ELF-1 (cell line): ENCODE data around the gene DPP3.
"Not testable (repeated sequence)": the region's sequence is repeated elsewhere in the genome, so short reads cannot be mapped to it uniquely, and the experiment has no call there.

Experiments used
- DNase-seq: peaks from one replicate; pipeline ENCODE4 v3.0.0-alpha.2; 2016; ENCODE audit warnings: low read depth, low spot score

Gene DPP3

DNA sequence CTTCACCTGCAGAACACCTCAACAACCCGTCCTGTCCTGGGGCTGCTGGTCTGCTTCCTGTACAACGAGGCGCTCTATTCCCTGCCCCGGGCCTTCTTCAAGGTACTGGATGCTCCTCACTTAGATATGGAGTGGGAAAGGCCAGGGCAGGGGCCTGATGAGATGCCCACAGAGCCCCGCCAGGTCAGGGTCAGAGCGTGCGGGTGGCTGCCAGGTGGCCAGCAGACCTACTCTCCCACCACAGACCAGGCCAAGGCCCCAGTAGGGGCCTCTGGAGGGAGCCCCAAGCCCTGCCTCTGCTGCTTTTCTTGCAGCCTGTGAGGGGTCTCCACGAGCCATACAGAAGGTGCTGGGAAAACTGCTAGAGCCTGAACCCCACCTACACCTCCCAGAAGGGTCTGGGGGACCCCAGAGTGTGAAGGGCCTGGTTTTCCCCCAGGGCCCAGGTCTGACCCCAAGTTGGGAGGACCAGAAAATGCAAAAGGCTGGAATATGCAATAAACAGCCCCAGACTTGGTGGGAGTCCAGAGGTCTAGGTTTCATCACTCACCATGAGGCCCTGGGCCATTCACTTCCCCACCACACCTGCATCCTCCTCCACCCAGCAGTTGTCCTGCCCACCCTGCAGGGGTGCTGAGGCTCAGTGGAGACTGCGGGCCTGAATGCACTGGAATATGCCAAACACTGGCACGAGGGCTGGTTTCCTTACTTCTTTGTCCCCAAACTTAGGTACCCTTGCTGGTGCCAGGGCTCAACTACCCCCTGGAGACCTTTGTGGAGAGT is 50.9 kb downstream of the DPP3 start:
- no peak for DNase-seq

DNA sequence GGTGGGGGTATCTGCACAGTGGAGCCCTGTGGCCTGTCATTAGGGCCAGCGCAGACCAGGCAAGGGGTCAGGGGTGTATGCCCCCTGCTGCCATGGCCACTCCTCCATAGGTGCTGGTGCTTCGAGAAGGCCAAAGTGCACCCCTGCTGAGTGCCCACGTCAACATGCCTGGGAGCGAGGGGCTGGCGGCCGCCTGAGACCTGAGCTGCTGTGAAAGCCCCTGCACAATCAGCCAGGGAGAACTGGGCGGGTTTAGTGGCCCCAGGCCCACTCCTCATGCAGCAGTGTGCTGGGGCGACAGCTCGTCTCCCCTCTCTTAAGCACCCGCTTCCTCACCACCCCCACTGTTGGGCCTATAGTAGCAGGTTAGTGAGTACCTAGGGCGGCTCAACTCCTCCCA is 51.6 kb downstream of the DPP3 start:
- DNase-seq: no peak

DNA sequence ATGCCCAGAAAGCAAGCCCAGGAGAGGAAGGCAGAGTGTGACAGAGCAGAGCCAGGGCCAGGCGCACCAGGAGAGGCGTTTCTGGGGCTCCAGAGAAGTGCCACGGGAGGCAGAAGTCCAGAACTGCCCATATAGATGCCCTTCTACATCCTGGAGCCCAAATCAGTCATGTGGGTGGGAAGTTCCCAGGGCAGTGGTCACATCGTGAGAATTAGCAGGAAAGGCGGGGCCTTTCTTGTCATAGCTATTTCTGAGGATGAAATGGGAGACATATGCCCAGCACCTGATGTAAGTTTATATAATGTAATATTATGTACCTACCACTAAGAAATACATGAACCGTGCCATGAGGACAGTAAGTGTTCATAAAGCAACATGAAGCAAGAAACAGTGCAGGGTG is 52.5 kb downstream of the DPP3 start:
- DNase-seq: no peak

DNA sequence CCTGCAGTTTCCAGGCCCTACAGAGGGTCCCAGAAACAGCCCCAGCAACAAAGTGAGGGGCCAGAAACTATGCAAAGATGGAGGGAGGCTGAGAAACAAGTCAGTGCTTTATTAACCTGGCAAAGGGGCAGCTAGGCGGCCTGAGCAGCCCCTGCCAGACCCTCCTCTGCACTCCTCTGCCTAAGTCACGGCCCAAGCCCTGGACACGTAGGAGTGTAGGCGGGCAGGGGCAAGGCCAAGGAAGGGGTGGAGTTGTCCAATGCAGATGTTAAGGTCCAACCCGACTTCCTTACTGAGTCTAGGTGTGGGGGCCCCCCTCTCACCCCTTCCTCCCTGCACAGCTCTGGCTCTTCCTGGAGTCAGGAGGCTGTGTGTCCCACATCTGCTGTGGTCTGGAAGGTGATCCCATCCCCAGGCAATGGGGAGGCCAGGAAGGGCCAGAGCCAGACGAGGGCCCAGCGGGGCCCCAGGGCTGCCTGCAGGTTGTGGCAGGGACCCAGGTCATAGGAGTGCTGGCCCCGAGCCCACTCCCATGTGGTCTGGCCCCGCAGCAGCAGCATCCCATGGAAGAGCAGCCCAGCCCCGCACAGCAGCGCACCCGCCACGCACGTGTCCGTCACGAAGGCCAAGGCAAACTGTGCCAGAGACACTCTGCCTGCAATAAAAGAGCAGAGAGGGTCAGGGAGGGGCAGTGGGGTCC is 59.1 kb downstream of the DPP3 start:
- no peak for DNase-seq

DNA sequence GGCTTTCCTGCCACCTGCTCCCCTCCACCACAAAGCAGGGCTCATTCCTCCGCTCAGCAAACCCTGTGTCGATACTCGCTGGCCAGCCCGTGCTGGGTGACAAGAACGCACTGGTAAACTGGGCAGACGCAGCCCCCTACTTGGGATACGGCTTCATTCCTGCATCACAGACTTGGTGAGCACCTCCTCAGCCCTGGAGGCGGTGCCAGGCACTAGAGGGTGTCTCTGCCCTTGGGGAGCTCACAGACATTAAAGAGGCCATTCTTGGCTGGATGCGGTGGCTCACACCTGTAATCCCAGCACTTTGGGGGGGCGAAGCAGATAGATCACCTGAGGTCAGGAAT is 59.6 kb downstream of the DPP3 start:
- no peak for DNase-seq

DNA sequence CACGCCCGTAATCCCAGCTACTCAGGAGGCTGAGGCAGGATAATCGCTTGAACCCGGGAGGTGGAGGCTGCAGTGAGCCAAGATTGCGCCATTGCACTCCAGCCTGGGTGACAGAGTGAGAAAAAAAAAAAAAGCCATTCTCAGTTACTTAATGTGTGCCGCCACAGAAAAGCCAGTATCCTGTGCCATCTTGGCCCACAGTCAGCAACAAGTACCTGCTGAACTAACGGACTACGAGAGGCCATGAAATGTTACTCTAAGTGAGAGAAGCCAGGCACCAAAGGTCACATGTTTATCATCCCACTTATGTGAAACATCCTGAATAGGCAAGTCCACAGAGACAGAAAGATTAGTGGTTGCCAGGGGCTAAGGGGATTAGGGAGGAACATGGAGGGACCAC is 60.4 kb downstream of the DPP3 start:
- not testable (repeated sequence) for DNase-seq

DNA sequence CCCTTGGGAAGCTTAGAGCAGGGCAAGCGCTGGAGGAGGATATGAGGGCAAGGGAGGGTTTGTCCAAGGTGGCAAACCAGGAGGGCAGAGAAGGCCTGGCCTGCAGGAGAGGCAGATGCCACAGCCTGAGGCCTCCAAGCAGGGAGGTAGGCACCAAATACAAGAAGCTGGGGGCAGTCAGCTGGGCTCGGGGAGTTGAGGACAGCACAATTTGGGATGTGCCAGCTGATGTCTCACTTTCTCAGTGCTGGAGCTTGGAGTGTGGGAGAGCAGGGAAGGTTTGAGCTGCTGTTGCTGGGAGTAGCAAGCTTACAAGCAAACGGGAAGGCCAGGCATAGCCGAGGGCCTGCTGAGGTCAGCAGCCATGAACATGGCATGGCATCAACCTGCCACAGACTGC is 61.7 kb downstream of the DPP3 start:
- DNase-seq: no peak

DNA sequence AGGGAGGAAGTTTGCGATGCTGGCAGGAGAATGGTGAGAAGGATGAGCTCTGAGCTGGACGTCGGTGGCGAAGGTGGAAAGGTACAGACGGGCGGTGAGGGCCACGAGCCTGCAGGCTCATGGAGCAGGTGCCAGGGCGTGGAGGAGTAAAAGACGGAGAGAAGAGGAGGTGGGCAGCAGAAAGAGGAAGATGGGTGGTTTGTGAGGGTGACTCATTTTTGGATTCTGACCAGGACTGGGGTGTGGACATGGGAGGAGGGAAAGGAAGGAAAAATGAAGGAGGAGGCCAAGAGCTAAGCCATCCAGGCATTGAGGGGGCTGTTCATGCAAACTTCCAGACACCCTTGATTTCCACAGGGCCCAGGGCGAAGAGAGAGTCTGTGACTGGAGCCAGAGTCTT is 62.1 kb downstream of the DPP3 start:
- DNase-seq: no peak

DNA sequence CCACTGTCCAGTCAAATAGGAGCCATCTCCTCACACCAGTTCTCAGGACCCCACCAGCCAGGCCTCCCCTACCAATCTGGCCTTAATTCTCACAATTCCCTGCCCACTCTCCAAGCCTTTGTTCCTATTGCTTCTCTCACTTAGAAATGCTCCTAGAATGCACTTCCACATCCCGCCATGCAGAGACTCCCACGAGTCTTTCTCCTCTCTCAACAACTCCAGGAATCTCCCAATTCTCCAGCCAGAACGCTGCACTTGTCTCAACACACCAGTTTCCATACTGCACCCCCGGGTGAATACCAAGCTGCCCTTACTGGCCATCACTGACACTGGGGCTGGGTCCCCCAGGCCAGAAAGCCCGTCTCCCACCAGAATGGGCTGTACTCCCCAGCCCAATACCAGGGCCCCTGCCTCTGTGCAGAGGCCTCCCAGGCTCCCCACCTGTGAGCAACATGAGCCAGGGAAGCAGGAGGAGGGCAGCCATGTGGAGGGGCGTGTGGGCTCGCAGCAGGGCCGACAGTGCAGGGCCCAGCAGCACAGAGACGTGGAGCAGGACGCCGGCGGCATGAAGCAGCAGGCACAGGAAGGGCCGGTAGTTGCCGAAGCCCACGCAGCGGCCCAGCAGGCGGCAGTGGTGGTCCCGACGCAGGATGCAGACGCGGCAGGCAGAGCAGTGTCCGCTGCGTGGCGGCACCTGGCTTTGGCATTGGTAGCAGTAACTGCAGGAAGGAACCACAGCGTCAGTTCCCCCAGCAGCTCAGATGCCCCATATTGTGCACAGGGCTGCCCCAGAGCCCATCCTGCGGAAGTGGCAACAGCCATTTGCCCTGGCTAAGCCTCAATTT is 63.3 kb downstream of the DPP3 start:
- DNase-seq: peak; percentile 81

DNA sequence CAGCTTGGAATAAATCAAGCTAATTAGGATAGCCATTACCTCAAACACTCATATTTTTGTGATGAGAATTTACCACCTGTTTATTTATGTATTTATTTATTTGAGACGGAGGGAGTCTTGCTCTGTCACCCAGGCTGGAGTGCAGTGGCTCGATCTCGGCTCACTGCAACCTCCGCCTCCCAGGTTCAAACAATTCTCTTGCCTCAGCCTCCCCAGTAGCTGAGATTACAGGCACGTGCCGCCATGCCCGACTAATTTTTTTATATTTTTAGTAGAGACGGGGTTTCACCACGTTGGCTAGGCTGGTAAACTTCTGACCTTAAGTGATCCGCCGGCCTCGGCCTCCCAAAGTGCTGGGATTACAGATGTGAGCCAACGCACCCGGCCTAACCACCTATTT is 64.7 kb downstream of the DPP3 start:
- not testable (repeated sequence) for DNase-seq

DNA sequence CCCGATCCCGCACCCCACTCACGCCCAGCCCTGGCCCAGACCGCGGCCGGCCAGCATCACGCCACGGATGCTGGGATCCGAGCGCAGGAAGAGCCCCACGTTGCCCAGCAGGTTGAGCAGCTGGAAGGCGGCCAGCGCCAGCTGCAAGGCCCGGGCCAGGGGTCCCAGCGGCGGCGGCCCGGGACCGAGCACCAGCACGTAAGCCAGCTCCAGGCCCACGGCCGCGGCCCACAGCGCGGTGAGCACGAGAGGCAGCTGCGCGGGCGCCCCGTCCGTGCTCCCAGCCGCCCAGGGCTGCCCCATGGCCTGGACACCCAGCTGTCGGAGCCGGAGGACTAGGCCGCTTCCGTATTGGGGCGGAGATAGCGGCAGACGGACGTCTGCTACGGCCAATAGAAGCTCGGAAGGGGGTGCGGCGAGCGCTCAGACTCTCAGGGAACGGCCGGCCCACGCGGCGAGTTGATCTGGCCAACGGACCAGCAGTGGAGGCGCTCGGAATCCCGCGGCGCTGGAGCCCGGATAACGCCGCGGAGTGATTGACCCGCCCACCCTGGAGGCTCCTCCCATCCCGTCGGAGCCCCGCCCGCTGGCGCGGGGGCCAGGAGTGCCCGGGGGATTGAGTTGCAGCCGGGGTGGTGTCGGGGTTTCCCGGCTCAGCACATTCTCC is 65.6 kb downstream of the DPP3 start, which contains the start of gene ZDHHC24:
Gene ZDHHC24 (minus strand): TSS at position 348 of the 667 bp plus-strand sequence. CDS start 45 bp downstream, at position 303.
- DNase-seq: peak; percentile 97

DNA sequence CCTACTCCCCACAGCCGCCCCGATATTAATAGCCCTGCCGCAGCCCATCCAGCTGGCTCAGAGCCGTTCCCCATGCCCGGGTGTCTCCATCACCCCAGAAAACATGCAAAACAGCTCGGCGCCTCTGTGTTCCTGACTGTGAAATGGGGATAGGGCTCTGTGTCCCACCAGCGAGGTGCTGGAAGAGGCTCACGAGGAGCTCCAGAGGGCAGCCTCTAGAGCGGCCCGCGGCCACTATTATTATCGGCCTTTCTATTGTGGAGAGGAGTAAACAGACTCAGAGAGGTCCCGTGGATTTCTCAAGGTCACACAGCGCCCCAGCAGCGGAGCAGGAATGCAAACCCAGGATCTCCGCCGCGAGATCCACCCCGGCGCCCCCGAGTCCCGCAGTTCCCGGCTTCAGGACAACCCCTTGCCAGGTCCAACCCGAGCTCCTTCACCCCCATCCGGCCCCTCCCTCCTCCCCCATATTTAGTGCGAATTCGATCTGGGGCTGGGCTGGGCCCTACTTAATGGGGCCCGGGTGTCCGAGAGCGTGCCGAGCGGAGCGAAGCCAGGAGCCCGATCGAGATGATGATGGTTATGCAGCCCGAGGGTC is 66.2 kb downstream of the DPP3 start, which contains the start of gene ACTN3:
Gene ACTN3 (plus strand): TSS at position 536 of the 598 bp plus-strand sequence. CDS start 35 bp downstream, at position 571.
- no peak for DNase-seq

DNA sequence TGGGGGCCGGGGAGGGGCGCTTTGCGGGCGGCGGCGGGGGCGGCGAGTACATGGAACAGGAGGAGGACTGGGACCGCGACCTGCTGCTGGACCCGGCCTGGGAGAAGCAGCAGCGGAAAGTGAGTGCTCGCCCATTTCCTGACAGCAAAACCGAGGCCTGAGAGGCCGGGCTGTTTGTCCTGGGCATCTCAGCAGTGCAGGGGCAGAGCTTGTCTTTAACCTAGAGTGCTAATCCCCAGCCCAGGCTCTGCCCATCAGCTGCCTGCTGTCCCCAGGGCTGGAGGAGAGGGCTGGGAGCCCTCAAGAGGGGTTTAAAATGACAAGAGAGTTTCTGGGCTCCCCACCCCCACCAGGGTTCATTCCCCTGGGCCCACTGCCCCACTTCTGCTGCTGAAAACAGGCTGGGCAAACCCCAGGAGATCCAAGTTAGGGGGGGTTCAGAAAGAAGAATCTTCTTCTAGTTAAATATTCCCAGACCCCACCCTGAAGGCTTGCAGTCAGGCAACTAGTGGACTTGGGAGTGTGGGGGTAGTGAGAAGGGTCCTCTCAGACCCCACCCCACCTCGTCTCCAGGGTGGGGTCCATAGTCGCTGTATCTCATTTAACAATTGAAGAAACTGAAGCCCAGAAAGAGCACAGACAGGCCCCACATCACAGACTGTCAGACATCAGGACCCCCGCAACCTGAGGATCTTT is 66.9 kb downstream of the DPP3 start:
- no peak for DNase-seq

DNA sequence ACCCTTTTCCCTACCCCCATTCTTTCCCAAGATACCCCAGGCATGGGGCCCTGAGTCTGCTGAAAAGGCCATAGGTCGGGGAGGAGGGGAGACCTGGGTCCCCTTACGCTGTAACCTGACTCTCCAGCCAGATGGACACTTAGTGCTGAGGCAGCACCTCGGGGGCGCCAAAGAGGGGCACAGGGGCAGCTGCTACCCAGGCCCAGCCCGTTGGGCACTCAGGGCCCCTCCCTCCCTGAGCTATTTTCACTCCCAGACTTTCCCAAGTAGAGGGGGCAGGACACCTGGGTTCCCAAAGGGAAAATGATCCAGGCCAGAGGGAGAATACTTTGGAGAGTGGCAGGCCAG is 67.4 kb downstream of the DPP3 start:
- no peak for DNase-seq

DNA sequence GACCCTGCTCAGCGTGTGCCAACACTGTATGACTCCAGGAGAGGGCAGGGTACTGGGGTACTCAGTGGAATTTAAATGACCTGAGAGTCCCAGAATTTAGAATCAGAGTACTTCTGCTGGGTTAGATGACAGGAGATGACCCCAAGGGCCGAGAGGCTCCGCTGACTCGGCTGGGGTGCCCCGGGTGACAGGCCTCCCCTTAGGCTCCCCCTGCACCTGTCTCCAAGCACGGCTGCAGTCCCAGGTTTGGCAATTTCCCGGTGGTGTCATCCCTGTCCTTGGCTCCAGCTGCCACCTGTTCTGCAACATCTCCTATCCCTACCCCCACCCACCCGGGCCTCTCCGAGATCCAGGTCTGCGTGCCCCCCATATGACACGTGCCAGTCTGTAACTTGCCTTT is 67.8 kb downstream of the DPP3 start:
- DNase-seq: no peak

DNA sequence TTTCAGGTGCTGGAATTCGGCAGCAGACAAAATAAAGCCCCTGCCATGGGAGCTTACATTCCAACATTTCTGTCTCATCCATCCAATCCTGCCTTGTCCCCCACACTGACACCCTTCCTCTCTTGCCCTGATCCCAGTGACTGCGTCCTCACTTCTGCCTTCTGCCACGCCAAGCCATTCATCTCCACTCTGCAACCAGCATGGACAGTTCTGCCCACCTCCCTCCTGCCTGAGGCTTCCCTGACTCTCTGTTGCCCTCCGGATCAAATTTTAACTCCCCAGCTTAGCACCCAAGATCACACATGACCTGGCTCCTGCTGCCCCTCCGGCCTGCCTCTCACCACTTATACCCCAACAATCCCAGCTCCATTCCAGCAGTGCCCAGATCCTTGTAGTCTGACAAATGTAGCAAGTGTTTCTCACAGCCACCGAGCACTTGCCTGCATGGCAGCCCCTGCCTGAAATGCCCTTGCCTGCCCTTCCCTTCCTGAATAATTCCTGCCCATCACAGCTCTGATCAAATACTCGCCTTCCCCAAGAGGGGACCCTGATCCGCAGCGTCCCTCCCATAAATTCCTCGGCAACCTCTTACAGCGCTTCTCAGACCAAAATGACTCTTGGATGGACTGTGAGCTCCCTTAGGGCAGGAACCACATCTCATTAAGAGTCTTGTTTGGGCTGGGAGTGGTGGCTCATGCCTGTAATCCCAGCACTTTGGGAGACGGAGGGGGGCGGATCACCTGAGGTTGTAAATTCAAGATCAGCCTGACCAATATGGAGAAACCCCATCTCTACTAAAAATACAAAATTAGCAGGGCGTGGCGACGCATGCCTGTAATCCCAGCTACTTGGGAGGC is 68.8 kb downstream of the DPP3 start:
- peak; percentile 74 for DNase-seq

DNA sequence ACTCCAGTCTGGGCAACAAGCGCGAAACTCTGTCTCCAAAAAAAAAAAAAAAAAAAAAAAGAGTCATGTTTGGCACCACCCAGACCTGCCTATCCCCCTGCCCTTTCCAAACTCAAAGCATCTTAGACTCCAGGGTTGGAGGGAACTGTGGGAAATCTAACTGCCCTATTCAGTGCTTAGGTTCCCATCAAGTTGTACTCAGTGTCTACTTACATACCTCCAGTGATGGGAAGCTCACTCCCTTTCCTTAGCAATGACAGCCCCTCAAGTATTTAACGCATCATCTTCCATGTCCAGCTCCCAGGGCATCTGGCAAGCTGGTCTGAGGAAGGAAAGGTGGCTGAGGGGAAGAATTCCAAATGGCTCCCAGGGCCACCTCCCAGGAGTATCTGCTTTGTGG is 69.5 kb downstream of the DPP3 start:
- no peak for DNase-seq

DNA sequence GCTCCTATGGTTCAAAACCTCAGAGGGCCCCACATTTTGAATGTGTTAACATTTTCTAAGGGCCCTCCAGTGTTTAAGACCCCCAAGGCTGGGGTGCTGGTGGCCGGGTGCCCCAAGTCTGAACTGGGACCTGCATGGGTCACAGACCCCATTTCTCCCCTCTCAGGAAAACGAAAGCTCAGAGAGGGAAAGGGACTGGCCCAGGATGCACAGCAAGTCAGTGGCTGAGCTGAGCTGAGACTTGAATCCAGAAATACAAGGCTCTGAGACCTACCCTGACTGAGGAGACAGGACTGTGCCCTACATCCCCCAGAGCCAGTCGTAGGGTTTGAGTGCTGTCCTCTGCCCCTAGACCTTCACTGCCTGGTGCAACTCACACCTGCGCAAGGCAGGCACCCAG is 70.7 kb downstream of the DPP3 start:
- DNase-seq: no peak

DNA sequence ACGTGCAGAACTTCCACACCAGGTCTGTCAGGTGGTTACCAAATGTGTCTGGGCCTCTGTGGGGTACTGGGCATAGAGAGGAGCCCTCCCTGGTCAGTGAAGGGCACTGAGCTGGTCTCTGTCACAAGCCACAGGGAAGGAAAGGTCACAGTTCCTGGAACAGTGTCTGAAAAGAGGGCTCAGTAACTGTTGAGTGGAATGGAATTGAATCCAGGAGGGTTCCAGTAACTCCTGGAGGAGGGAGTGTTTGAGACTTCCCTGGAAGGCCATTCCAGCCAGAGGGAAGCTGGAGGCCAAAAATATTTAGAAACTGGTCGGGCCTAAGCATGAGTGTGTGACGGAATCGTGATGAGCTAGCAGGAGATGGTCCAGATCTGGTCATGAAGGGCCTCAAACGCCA is 74.4 kb downstream of the DPP3 start:
- no peak for DNase-seq

DNA sequence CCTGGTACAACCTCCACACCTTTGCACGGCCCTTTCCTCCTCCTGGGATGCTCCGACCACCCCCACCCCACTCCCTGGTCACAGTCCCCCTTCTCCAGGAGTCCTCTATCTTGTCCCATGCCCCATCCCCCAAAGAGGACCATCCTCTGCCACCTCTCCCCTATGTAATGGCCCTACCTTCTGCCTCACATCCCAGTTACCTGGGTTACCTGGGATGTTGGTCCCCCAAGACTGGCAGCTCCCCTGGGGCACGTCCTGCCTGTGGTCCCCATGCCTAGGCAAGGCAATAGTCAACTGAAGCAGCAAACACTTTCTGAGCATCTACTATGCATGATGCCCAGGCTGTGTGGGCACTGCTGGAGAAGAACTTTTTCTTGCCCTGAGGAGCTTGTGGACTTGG is 75.2 kb downstream of the DPP3 start:
- DNase-seq: no peak
